ENCODE measurements around the gene RTKN. TPM values are rescaled to one million over a fixed set of nuclear protein-coding genes. Genes with fewer than 3 reads are reported as not detected.
A peak's percentile ranks its signal among the peaks of the same experiment; 100 is the strongest.

RTKN gene
- total and polyA plus RNA-seq, 9 of the 15 experiments (the other 6 are each of a cell fraction or from before 2014, with no cell fraction given) = 0.14 to 6.9 (median 3.6) TPM

GRCh38 chr2:74481961-74482800, 40.4 kb upstream of the RTKN start:
- no peaks in the 10 kb centered on the region for H3K27me3 ChIP-seq (ENCODE audit: control insufficient read depth in 2 of 2, insufficient read depth in 2 of 2, low read length in 2 of 2)
- WGBS (ENCODE audit: insufficient coverage, low coverage, missing lambda C conversion rate) = 5% methylated on average over 76 of the region's 80 CpGs
- peaks cover 32% of the 10 kb centered on the region for H3K36me3 ChIP-seq (ENCODE audit: control insufficient read depth, insufficient read depth, low read length)
- H3K4me2 ChIP-seq (ENCODE audit: insufficient read depth, low read length) = peak overlapping the region; percentile 99
- H3K4me3 ChIP-seq = peak overlapping the region; percentile 86
- ChIA-PET POLR2A (interaction anchor here (0.6 to 3.9 kb wide), 15 partner anchors 9 to 276 kb away, joined by 3 to 28 read pairs (median 4); partner anchors contain the start of genes INO80B, MOGS, MRPL53 and WBP1), CTCF (ENCODE audit: low intra/inter-chr PET ratio) (interaction anchor here (0.7 to 2.0 kb wide), 3 partner anchors 27 to 106 kb away, joined by 3 to 12 read pairs (median 6); partner anchors contain the start of gene INO80B)
- H3K9ac ChIP-seq (ENCODE audit: insufficient read depth in 1 of 2, low read depth in 2 of 2, low read length in 2 of 2) = peak overlapping the region; percentile 83 to 93
- H3K9me1 ChIP-seq (ENCODE audit: control insufficient read depth, insufficient read depth, low read length) = no peaks in the 10 kb centered on the region
- ATAC-seq = peak; percentile 73
- peaks cover 32% of the 10 kb centered on the region for H3K79me2 ChIP-seq (ENCODE audit: control insufficient read depth, insufficient read depth, low read length)
- H3K9me3 ChIP-seq (replicated peaks; ENCODE audit: control insufficient read depth, insufficient read depth, low read depth, low read length) = no peaks in the 10 kb centered on the region
- intact Hi-C loops (cut with micrococcal nuclease) = loop anchor here (2.0 kb wide), 2 partner anchors 27 to 47 kb away; partner anchors contain the start of genes AUP1, HTRA2 and INO80B
- in situ Hi-C loops (cut with MboI) = no loop called here
- peak overlapping the region; percentile 100 for H2AFZ ChIP-seq (ENCODE audit: low read depth, low read length)
- peak overlapping the region; percentile 92 for H3K27ac ChIP-seq (ENCODE audit: extremely low read depth, low read depth, low read length)
- no peak for FAIRE-seq
- peak; percentile 51 to 58 (median 56) for DNase-seq (ENCODE audit: extremely low read depth in 1 of 4, low spot score in 3 of 4)
- no peaks in the 10 kb centered on the region; the same call in 1 of the 2 replicates for H4K20me1 ChIP-seq (replicated peaks; ENCODE audit: control insufficient read depth, insufficient read depth, low read length)
- H3K4me1 ChIP-seq (replicated peaks in 1 of 2; ENCODE audit: control insufficient read depth in 2 of 2, insufficient read depth in 2 of 2, low read length in 2 of 2) = peaks cover 8 to 23% of the 10 kb centered on the region in 2 experiments; a peak in 4 of 5 replicates
- TSS peak; percentile 74 for BruUV-seq (replicated peaks)
- TF ChIP-seq DIDO1 (tag; IDR thresholded peaks at IDR 0.05; ENCODE audit: low read depth) (no peak), MYNN (IDR thresholded peaks at IDR 0.05) (no peak), MYNN (CRISPR knock-in tag; IDR thresholded peaks at IDR 0.05) (no peak), ELK1 (CRISPR knock-in tag; IDR thresholded peaks at IDR 0.05) (no peak), HDAC3 (IDR thresholded peaks at IDR 0.05; ENCODE audit: borderline replicate concordance, partially characterized antibody) (no peak), TARDBP (IDR thresholded peaks at IDR 0.05) (0 out of 2 replicates have a peak, but pooled peaks have one; percentile 16), PREB (CRISPR knock-in tag; IDR thresholded peaks at IDR 0.05) (no peak; the same call in 1 of the 2 replicates), NFYB (IDR thresholded peaks at IDR 0.05; ENCODE audit: extremely low read depth, insufficient read length) (no peak), ADNP (tag; IDR thresholded peaks at IDR 0.05) (no peak), PTBP1 (IDR thresholded peaks at IDR 0.05; ENCODE audit: low read depth, low read length) (no peak), ATF7 (IDR thresholded peaks at IDR 0.05) (no peak), ZNF518B (CRISPR knock-in tag; IDR thresholded peaks at IDR 0.05) (no peak), ESRRB (CRISPR knock-in tag; IDR thresholded peaks at IDR 0.05; ENCODE audit: borderline replicate concordance) (no peak), ZNF217 (CRISPR knock-in tag; IDR thresholded peaks at IDR 0.05) (no peak), PHF8 (IDR thresholded peaks at IDR 0.05; ENCODE audit: borderline replicate concordance, low read length) (no peak; the same call in 1 of the 2 replicates)

All from K562 (cell line).